HG02571 (cell line): ENCODE results near the gene TMEM184B.

Source experiments
- ATAC-seq: cut with Tn5 transposase; IDR thresholded peaks from one replicate; pipeline ENCODE4 v1.9.1; 2021; ENCODE audit warnings: mild to moderate bottlenecking, moderate library complexity; ENCODE audit not compliant: unreplicated experiment

The TMEM184B gene

DNA sequence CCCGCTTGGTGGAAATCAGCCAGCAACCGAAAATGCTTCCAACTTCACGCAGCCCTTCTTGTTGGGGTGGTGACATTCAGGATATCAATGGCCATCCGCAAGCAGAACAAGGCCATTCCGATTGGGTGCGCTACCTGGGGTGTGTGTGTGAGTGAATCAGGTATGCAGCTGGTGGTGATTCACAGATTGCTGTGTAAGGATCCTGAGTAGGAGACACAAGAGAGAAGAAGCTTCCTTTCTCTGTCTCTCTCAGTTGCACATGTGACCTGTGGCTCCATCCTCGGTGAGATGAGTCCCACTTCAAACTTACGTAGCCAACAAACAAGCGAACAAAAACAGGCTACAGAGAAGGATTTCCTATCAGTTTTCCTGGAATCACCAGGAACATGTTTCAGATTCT lies 9.6 kb upstream of the TMEM184B start:
- ATAC-seq: no peak

DNA sequence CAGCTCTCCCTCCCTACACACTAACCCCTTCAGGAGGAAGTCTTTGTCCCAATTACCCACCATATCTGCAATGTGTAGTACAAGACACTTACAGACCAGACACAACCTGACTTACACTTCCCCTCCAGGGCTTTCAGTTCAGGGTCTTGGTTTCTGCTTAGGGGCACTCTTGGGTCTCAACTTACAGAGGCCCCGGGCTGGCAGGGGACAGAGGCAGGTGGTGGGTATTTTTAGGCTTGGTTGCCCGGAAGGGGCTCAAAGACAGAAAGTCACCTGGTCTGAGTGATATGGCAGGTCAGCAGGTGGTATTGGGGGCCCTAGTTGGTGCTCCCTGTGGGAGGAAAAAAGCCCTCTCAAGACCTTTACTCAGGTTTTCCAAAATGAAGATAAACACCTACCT lies 3.4 kb upstream of the TMEM184B start:
- ATAC-seq: no peak

DNA sequence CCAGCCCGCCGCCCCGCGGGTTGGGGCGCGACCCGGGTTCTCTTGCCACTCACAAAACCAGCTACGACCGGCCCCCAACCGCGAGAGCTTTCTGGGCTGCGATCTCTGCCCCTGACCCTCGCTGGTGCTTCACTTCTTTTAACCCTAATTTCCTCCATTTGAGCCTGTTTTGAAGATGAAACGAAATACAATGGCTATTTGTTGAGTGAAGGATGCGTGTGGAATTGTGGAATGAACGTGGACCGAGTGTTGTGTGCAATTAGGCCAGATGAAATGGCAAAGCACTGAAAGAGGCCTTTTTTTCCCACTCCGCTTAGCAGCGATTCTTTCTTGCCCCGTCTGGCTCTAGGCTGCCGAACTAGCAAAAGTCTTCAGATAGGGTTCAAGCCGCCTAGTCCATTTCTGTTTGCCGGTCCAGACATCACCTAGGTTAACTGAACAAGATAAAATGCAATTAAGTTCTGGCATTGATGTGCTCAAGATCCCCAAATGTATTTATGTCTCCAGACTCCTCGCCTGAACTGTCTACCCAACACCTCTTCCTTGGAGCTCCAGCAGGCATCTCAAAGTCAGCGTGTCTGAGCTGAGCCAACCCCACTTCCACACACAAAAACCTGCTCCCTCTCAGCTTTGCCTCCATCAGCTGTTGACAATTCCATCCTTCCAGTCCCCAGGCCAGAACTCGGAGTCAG lies 471 bp upstream of the TMEM184B start:
- ATAC-seq: no peak

DNA sequence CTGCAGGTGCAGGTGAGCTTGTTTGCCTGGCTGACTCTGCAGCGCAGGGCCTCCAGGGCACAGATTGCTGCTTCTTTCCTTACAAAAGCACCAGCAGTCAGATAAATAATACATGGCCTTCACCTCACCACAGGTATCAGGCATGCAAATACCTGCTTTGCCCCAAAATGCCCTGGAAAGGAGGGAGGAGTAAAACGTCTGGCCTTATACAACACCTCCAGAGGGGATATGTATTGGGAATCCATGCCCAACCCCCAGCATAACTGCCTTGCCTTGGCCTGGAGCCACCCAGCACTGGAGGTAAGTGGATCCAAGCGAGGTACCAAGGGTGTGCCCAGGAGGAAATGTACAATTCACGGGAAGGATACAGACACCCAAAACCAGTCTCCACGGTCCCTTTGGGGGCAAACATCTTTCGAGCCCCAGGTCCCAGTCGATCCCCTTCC lies 860 bp downstream of the TMEM184B start:
- ATAC-seq: no peak

DNA sequence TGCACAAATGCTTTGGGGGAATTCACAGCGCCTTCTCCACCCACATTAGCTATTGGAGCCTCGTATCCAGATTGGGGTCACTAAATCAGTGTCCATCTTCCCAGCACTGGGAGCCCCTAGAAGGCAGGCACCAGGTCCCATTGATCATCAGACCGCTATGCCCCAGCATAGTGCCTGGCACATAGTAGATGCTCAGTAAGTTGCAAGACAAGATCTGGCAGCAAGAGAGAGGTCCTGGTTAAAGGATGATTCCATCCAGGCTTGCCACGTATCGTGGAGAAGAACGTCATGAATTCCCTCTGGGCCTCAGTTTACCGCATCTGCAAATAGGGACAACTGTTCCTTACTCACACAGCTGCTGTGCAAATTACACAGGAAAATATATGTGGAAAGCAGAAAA lies 1.7 kb downstream of the TMEM184B start:
- no peak for ATAC-seq

DNA sequence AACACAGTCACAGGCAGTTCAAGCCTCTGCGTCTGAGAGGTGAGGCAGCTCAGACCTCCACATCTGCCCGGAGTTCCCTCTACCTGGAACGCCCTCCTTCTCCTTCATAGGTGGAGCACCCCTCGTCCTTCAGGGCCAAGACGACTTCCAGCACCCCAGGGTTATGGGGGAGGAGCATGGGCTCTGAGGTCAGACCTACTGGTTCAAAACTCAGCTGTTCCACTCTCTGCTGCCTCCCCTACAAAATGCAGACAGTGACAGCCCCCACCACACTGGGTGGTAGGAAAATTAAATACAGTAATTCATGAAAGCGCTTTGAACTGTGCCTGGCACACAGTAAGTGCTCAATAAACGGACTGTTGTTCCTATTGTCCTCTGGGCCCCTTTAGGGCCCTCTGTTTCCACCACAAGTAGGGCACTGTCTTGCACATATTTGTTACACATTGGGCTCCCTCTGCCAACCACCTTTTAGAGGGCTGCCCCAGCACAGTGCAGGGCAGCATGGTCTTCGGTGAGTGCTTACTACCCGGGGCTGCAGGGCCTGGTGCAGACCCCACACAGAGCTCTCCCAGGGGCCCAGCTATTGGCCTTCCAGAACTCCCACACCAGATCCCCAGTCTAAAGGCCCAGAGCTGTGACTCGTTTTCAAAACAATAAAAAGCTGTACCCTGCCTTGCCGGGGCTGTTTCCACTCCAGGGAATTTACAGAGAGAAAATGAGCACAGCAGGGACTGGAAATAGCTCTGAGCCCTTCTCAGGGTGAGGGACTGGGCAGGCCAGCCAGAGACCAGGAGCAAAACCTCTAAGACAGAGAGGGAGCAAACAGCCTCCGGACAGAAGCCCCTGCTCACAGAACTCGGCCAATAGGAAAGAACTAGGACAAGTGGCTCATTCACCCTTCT lies 2.5 kb downstream of the TMEM184B start:
- no peak for ATAC-seq

DNA sequence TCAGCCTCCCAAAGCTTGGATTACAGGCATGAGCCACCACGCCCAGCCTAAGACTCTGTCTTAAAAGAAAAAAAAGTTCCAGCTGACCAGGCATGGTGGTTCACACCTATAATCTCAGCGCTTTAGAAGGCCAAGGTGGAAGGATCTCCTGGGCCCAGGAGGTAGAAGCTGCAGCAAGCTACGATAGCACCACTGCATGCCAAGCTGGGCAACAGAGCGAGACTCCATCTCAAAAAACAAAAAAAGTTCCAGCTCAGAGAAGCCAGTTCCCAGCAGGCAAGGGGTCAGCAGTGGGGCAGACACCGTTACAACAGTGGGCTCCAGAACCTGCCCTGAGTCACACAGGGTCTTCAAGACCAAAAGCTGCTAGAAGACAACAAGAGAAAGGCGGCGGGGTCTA lies 3.3 kb downstream of the TMEM184B start:
- ATAC-seq: no peak

DNA sequence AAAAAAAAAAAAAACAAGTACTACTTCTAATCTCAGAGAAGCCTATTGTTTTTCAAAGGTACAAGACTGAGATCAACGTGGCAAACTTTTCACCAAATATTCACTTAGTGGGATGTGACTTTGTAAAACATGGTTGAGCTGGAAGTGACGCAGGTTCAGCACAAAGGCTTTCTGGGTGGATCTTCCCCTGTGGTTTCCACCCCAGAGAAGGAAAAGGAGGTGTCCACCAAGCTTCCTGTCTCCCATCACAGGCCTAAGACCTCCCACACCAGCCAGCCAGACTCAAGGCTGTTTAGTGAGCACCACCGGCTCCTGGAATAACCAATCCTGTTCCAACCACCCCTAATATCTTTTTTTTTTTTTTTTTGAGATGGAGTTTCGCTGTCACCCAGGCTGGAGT lies 5.7 kb downstream of the TMEM184B start:
- ATAC-seq: no peak

DNA sequence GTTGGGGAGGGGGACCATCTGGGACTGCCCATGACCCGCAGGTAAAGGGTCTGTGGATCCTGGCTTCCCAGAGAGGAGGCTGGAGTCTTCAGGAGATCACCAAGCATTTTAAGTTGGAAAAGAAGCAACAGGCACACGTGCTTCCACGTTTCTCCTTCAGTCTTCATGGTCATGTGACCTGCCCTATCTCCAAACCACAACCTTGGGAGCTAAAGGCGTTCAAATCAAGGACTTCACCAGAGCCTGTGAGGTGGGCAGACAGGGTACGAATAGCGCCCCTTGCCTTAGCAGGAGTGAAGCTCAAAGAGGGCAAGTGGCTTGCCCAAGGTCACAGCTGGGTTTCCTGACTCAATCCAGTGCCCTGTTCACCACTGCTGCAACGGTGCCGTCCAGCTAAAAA lies 6.7 kb downstream of the TMEM184B start:
- no peak for ATAC-seq

DNA sequence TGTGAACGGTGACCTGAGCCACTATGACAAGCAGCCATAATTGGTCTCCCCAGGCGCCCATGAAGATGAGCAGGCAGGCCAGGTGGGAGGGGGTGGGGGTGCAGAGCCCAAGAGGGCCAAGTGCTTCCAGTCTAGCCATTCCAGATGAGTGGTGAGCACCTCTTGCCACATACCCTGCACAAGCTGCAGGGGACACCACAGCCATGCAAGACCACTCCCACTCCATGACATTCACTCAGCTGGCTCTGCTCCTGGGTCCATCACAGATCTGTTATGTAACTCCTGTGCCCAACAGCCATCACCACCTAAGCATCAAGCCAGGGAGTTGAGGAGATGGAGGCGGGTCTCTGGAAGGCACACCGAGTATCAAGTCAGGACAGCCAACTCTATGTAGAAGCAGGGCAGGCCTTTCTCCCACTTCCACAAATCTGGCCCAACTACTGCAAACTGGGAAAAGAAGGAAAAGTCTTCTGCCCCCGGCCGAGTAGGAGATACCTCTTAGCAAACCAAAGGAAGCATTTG lies 8.4 kb downstream of the TMEM184B start:
- no peak for ATAC-seq

DNA sequence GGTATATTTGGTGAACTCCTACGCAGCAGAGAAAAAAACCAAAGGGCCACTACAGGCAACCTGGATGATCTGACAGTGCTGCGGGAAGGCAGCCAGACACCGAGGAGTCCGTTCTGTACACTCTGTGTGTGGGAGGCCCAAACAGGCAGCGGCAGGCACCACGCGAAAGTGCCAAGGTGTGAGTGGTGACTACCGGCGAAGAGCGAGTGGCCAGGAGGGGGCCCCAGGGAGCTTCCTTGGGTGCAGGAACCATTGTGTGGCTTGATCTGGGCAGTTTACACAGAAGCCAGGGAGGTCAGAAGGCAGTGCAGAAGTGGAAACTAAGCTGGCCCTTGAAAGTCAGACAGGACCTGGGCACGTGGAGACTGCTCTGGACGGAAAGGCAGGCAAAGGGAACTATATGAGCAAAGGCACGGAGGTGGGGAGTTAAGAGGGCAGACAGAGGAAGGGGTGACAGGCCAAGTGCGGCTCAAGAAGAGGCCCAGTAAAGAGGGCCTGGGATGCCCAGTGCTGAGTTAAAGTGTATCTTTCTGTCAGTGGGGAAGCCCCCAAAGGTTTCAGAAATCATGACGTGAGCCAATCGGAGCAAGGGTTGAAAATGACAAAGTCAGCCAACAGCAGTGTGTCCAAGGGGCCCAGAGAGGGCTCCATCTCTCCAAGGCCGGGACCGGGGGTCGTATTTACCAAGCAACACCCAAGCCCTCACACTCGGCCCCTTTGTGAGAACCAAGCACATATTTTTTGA lies 10.6 kb downstream of the TMEM184B start:
- no peak for ATAC-seq

DNA sequence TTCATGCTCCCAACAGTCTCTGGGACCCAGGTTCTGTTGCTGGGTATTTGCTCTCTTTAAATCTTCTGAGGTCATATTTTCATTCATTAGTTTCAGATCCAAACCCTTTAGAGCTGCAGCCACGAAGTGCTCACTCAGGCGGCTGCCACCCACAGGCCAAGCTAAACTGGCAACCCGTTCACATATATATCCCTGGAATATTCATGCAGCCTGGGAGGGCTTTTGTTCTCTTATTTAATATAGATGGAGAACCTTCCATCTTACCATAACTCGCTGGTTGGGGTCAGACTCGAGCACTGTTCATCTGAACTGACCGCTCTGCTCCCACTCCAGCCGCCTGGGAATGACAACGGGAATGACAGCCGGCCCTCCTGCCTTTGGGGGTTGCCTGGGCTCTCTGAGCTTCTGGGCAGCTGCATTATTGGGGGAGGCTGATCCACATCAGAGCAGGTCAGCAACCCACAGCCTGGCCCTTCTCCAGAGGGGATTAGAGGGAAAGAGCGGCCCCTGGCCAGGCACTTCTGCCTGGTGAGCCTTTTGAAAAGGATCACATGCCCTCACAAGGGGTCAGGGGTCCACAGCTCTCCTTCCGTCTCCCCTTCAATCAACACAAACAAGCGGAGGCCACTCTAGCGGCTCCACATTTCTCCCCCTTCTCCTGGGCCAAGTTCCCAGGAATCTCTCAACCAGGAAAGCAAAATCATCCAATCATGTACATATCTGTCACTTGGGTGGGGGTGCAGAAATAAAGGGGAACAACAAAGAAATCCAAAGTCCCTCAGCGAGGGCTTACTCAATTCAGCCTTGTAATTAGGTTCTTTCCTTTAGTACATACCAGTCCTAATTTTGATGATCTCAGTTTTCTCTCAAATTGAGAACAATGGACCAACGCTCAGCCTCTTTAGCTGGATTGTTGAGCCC lies 11.8 kb downstream of the TMEM184B start:
- ATAC-seq: peak; percentile 3

DNA sequence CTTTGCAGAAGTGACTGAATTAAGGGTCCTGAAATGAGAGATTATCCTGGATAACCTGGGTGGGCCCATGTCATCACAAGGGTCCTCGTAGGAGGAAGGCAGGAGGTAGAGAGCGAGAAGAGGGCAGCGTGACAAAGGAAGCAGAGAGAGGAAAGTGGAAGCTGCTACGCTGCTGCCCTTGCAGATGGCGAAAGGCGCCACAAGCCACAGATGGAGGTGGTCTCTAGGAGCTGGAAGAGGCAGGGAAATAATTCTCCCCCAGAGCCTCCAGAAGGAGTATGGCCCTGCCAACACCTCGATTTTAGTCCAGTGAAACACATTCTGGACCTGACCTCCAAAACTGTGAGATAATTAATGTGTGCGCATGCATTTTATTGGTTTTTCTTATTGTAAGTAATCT lies 13.4 kb downstream of the TMEM184B start:
- ATAC-seq: no peak

DNA sequence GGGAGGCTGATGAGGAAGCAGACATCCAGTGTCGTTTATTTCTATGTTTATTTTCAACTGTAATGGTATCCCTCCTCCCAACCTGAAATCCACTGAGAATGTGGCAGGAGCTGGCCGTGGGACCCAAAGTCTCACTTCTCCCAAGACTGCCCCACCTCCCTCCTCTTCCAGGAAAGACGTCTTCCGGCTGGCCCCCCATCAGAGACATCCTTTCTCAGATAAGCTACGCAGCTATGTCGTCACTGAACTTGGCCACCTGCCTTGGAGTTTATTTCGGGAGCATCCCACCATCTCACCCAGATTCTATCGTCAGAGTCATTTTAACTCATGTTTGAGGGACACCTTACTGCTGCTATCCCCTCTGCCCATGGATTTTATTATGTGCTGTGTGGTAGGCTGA lies 13.9 kb downstream of the TMEM184B start:
- no peak for ATAC-seq

DNA sequence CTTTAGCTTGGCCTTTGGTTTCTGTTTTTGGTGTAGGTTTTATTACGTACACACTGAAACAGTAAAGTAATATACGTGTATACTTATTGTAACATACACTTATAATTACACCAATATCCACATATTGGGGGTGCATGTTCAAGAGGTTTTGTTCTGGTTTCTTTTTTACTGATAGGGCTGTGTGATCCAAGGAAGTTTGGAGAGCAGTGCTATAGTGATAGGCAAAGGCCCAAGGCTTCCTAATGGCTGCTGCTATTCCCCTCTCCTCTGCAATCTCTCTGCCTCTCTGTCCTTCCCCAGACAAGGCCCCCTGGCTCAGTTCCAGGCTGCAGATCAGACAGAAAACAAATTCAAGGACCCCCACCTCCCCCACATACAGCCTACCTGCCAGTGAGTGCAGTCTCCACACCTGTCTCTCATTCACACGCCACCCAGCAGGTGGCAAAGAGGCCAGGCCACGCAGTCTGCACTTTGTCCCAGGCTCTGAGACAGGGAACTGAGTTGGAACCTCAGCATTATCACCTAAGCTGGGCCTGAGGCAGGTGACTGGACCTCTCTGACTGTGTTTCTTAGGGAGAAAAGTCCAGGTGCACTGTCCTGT lies 15.1 kb downstream of the TMEM184B start:
- ATAC-seq: no peak

DNA sequence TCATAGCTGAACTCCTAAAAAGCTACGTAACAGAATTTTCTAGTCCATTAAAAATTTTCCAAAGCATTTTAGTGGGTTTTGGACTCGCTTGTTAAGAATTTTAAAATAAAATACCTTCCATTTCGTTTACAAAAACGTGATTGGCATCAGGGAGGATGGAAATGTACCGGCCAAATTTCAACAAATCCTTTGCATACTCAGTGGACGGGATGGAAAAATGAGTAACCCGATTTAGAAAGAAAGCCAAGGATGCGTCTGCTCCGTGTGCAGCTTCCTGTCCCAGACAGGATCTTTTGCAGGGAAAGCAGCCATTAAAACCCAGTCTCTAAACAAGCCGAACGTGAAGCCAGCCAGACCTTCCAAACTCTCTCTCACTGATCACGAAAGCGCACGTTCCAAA lies 15.6 kb downstream of the TMEM184B start:
- no peak for ATAC-seq

DNA sequence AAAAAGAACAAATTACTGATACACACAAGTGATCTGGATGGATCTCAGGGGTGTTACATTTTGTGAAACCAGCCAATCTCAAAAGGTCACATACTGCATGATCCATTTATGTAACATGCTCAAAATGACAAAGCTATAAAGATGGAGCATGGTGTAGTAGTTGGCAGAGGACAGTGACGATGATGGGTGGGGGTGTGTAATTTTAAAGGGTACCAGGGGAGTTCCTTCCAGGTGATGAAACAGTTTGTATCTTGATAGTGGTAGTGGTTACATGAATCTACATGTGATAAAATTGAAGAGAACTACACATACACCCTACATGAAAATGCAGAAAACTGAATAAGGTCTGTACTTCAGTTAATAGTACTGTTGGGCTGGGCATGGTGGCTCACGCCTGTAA lies 17.1 kb downstream of the TMEM184B start:
- no peak for ATAC-seq

DNA sequence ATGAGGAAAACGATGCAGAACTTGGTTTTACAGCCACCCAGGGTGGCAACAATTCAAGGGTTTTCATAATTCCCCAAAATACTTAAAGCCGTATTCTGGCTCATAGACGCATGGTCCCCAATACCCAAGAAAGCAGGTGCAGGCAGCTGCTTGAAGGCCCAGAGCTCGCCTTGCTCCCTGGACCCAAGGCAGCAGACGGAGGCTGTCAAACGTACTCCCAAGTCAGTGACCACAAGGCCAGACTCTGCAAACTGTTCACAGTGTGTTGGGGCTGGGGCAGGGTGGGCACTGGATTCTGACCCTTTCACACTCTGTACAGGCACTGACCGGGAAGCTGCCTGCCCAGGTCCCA lies 21.5 kb downstream of the TMEM184B start:
- ATAC-seq: no peak

DNA sequence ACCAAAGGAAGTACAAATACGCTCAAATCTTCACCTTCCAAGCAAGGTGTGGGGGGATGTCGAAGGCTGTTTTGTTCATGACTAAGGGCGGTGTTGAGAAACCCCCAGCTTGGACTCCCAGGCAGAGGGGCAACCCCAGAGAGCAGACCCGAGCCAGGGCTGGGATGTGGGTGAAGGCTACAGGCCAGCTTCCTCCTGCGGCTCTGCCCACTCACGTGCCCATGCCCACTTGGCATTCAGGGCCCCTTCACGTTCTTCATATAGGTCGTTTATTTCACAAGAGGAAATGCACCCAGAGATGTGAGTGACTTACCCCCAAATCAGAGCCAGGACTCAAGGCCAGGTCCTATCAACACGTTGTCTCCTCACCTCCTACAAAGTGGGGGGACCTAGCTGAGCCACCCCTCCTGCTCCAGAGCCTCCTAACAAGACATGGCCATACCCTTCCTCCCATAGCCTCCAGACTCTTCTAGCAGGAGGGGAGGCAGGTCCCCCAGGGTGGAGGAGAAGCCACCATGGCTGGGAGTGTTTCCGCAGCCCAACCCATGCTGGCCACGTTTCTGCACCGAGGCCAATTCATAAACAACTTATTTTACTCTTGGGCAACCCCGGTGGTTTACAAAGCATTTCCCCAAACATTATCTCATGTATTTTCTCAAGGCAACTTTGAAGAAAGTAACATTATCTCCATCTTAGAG lies 22.0 kb downstream of the TMEM184B start:
- ATAC-seq: no peak
